ENCODE results near the gene NDUFS5. TPM values are rescaled to one million over a fixed set of nuclear protein-coding genes. Genes with fewer than 3 reads are reported as not detected.
"Not testable (repeated sequence)": the region's sequence is repeated elsewhere in the genome, so short reads cannot be mapped to it uniquely, and the experiment has no call there.

The NDUFS5 gene
- total RNA-seq, 1 experiment from 2014 or later = 677 TPM

DNA sequence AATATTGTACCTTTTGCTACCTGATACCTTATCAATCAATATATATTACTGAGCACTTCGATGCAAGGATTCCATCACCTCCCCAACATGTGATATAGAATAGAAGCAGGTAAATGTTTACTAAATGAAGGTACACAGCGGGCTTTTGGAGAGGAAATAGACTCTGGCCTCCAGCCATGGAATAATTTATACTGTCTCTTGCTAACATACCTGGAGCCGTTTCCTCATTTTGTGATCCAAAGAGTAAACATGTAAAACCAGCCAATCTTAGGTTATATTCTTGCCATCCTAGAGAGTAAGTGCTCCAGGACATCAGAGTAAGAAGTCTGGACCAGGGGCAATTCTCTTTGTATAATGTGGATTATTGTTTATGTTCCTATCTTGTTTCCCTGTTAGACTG is 39.4 kb downstream of the NDUFS5 start:
- DNase-seq = no peak
- H3K4me3 ChIP-seq (ENCODE audit: insufficient read depth, low read depth, low read length) = no peak overlapping the region
- H3K27me3 ChIP-seq (ENCODE audit: control insufficient read depth, insufficient read depth, low read length) = no peaks in the 10 kb centered on the region
- no peaks in the 10 kb centered on the region for H3K36me3 ChIP-seq (replicated peaks; ENCODE audit: control insufficient read depth, insufficient read depth, low read length)

- not testable (repeated sequence) for H3K4me3 ChIP-seq (ENCODE audit: insufficient read depth, low read depth, low read length); DNase-seq; H3K36me3 ChIP-seq (replicated peaks; ENCODE audit: control insufficient read depth, insufficient read depth, low read length); H3K27me3 ChIP-seq (ENCODE audit: control insufficient read depth, insufficient read depth, low read length)
Measured at GRCh38 chr1:39068227-39068626, 42.1 kb downstream of the NDUFS5 start.

DNA sequence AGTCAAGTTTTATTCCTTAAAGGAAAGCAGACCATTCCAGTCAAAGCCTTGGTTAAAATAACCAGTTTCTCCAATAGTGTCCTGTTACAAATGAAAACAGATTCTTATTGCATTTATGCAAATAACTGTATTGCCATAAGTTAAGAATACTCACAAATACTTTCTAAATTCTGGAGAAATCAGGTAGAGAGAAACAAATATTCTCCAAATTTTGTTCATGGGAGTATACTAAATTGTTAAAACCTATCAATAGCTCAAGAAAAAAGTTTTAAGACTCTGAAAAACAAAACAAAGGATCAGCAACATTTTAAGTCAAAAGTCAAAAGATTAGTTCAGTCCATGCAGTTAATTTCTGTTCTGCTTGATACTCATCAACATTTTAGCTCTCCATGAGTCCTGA is 45.4 kb downstream of the NDUFS5 start:
- not testable (repeated sequence) for H3K4me3 ChIP-seq (ENCODE audit: insufficient read depth, low read depth, low read length); H3K36me3 ChIP-seq (replicated peaks; ENCODE audit: control insufficient read depth, insufficient read depth, low read length); H3K27me3 ChIP-seq (ENCODE audit: control insufficient read depth, insufficient read depth, low read length); DNase-seq

DNA sequence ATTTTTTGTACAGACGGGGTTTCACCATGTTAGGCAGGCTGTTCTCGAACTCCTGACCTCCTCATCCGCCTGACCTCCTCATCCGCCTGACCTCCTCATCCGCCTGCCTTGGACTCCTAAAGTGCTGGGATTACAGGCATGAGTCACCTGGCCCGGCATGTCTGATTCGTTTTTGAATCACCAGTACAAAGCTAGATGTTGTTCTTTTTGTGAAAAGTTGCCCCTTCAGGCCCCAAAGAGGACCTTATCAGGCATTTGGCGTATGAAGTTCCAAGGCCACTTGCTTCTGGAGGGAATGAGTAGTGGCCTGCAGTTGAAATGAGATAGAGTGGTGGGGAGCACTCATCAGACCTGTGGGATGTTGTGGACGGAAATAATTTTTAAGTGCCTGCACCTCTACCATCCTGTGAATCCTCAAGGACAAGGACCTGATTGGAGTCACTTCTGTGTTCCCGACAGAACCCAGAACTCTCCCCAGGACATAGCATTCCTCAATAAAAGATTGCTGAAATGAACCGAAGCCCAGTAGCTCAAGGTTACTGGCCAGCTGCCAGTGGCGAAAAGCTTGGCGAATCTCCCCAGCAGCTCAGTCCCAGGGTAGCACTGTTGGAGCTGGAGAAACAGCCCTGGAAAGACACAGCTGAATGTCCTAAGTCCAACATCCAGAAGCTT is 50.1 kb downstream of the NDUFS5 start:
- no peak for DNase-seq
- H3K4me3 ChIP-seq (ENCODE audit: insufficient read depth, low read depth, low read length) = no peak overlapping the region

DNA sequence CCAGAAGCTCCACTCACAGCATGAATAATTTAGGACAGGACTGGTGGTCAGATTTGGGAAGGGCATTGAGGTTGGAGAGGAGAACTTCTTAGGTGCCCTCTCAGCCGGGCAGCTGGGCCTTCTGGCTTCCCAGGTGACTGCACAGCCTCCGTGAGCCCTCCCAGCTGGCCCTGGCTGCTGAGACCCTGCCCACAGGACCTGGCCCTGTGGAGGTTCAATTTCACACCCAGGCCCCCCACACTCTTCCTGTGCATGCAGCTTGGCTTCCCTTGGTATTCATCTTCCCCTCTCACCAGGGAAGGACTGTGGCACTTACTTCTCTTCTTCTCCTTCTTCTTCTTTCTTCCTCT is 50.6 kb downstream of the NDUFS5 start:
- no peaks in the 10 kb centered on the region for H3K36me3 ChIP-seq (replicated peaks; ENCODE audit: control insufficient read depth, insufficient read depth, low read length)
- no peak overlapping the region for H3K4me3 ChIP-seq (ENCODE audit: insufficient read depth, low read depth, low read length)
- DNase-seq = no peak
- H3K27me3 ChIP-seq (ENCODE audit: control insufficient read depth, insufficient read depth, low read length) = peaks cover 11% of the 10 kb centered on the region; the same call in 1 of the 2 replicates

More for the DNA sequence above, 50.1 kb downstream of the NDUFS5 start:
- Histone ChIP-seq H3K36me3 (replicated peaks; ENCODE audit: control insufficient read depth, insufficient read depth, low read length) (no peaks in the 10 kb centered on the region), H3K27me3 (ENCODE audit: control insufficient read depth, insufficient read depth, low read length) (peaks cover 8% of the 10 kb centered on the region; the same call in 1 of the 2 replicates)

- H3K4me3 ChIP-seq (ENCODE audit: insufficient read depth, low read depth, low read length) = peak overlapping the region; percentile 58
- peaks cover 33% of the 10 kb centered on the region for H3K27me3 ChIP-seq (ENCODE audit: control insufficient read depth, insufficient read depth, low read length)
Measured at GRCh38 chr1:39080269-39080826, 54.2 kb downstream of the NDUFS5 start.

DNA sequence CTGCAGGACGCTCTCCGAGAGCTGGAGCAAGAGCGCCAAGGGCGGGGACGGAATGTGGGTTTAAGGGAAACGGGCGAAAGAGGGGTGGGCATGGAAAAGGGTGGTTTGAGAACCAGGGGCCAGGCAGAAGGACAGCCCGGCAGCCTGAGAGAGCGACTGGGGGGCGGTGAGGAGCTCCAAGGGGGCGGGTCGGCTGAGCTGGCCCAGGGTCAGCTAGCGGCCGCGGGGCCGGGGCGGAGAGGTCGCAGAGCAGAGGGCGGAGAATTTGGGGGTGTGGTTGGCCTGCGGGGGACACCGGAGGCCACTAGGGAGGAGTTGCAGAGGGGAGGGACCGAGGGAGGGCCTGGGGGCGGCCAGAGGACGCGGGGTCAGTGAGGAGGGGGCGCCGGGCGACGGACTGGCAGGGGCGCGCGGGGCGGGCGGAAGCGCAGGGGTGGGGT is 54.7 kb downstream of the NDUFS5 start:
- Histone ChIP-seq H3K36me3 (replicated peaks; ENCODE audit: control insufficient read depth, insufficient read depth, low read length) (no peaks in the 10 kb centered on the region), H3K4me3 (ENCODE audit: insufficient read depth, low read depth, low read length) (peak overlapping the region; percentile 58), H3K27me3 (ENCODE audit: control insufficient read depth, insufficient read depth, low read length) (peaks cover 33% of the 10 kb centered on the region)
- peak; percentile 96 for DNase-seq

More at GRCh38 chr1:39080269-39080826, 54.2 kb downstream of the NDUFS5 start:
- no peak for DNase-seq
- no peaks in the 10 kb centered on the region for H3K36me3 ChIP-seq (replicated peaks; ENCODE audit: control insufficient read depth, insufficient read depth, low read length)

- Histone ChIP-seq H3K36me3 (replicated peaks; ENCODE audit: control insufficient read depth, insufficient read depth, low read length) (no peaks in the 10 kb centered on the region), H3K4me3 (ENCODE audit: insufficient read depth, low read depth, low read length) (peak overlapping the region; percentile 58), H3K27me3 (ENCODE audit: control insufficient read depth, insufficient read depth, low read length) (peaks cover 33% of the 10 kb centered on the region)
- peak; percentile 89 for DNase-seq
Measured at GRCh38 chr1:39081271-39082009, 55.3 kb downstream of the NDUFS5 start.

- DNase-seq = peak; percentile 77
- no peaks in the 10 kb centered on the region for H3K36me3 ChIP-seq (replicated peaks; ENCODE audit: control insufficient read depth, insufficient read depth, low read length)
- peaks cover 33% of the 10 kb centered on the region for H3K27me3 ChIP-seq (ENCODE audit: control insufficient read depth, insufficient read depth, low read length)
- H3K4me3 ChIP-seq (ENCODE audit: insufficient read depth, low read depth, low read length) = peak overlapping the region; percentile 58
Measured at GRCh38 chr1:39082010-39082799, 56.1 kb downstream of the NDUFS5 start.

- H3K27me3 ChIP-seq (ENCODE audit: control insufficient read depth, insufficient read depth, low read length) = peaks cover 33% of the 10 kb centered on the region
- DNase-seq = no peak
- H3K4me3 ChIP-seq (ENCODE audit: insufficient read depth, low read depth, low read length) = no peak overlapping the region
- no peaks in the 10 kb centered on the region for H3K36me3 ChIP-seq (replicated peaks; ENCODE audit: control insufficient read depth, insufficient read depth, low read length)
Measured at GRCh38 chr1:39082811-39083576, 56.8 kb downstream of the NDUFS5 start.

DNA sequence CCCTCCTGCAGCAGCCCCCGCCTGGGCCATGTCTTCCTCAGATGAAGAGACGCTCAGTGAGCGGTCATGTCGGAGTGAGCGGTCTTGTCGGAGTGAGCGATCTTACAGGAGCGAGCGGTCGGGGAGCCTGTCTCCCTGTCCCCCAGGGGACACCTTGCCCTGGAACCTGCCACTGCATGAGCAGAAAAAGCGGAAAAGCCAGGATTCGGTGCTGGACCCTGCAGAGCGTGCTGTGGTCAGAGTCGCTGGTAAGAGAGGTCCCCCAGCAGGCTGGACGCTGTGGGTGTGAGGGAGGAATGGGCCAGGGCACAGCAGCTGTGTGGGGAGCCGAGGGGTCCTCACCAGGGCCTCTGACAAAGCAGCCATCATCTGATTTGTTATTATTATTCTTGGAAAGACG is 58.0 kb downstream of the NDUFS5 start:
- Histone ChIP-seq H3K27me3 (ENCODE audit: control insufficient read depth, insufficient read depth, low read length) (peaks cover 33% of the 10 kb centered on the region), H3K4me3 (ENCODE audit: insufficient read depth, low read depth, low read length) (no peak overlapping the region), H3K36me3 (replicated peaks; ENCODE audit: control insufficient read depth, insufficient read depth, low read length) (no peaks in the 10 kb centered on the region)
- peak; percentile 23 for DNase-seq

Data from H7 (cell line).